ENCODE results near the gene HSF2BP.
"Not testable (repeated sequence)": the region's sequence is repeated elsewhere in the genome, so short reads cannot be mapped to it uniquely, and the experiment has no call there.

Gene HSF2BP

DNA sequence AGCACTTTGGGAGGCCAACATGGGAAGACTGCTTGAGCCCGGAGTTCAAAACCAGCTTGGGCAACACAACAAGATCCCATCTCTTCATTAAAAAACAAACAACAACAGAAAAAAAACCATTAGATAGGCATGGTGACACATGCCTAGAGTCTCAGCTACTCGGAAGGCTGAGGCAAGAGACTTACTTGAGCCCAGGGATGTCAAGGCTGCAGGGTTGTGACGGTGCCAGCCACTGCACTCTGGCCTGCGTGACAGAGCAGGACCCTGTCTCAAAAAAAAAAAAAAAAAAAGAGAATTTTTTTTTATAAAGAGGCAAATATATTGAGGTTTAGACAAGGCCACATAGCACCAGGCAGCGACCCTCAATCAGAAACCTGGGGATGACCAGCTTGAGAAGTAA is 62.7 kb downstream of the HSF2BP start:
- no peak for DNase-seq

- DNase-seq: not testable (repeated sequence)
Measured at GRCh38 chr21:43595769-43596168, 63.5 kb downstream of the HSF2BP start.

DNA sequence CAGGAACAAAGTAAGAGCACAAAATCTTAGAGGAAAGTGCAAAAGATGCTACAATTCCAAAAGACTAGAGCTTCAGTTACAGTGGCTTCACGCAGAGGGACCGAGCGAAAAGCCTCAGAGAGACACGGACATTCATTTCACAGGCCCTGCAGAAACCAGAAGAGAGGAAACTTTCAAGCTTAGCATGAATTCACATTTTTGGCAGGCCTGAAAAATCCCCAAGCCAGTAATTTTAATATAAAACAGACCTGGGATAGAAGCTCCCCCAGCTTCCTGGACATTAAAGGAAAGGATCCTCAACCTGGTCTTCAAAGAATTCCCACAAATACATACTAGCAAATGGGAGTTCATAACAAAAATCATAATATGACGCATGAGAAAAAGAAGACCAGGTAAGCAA is 66.2 kb downstream of the HSF2BP start:
- DNase-seq: no peak

GRCh38 chr21:43591571-43591970 is 67.7 kb downstream of the HSF2BP start:
- no peak for DNase-seq

DNA sequence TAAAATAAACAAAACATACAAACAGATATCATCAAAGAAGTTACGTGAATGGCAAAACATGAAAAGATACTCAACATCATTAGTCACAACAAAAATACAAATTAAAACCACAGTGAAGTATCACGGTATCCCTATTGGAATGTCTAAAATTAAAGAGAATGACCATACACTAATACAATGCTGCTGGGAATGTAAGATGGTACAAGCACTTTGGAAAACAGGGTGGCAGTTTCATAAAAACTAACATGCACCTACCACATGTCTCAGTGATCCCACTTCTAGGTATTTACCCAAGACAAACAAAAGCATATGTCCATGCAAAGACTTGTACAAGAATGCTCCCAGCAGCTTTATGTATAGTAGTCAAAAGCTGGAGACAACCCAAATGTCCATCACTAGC is 69.1 kb downstream of the HSF2BP start:
- no peak for DNase-seq

GRCh38 chr21:43588957-43589356 is 70.3 kb downstream of the HSF2BP start:
- no peak for DNase-seq

- no peak for DNase-seq
Measured at GRCh38 chr21:43585924-43586413, 73.3 kb downstream of the HSF2BP start.

- DNase-seq: no peak
Measured at GRCh38 chr21:43585514-43585913, 73.8 kb downstream of the HSF2BP start.

DNA sequence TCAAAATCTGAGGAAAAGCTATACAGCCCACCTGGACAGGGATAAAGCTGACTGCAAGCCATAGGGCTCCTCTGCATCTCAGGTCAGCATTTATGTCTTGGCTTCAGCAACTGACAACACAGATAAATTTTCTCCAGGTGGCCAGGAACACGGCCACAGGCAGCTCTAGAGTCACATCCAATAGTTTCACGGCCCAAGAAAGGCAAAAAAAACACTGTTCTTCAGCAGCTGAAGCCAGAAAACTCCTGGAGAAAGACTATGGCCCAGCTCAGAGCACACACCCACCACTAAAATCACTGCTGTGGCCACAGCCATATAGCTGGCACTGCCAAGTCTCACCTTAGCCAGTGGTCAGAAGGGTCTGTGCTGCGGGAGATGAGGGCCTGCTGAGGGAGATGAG is 77.8 kb downstream of the HSF2BP start:
- DNase-seq: no peak

DNA sequence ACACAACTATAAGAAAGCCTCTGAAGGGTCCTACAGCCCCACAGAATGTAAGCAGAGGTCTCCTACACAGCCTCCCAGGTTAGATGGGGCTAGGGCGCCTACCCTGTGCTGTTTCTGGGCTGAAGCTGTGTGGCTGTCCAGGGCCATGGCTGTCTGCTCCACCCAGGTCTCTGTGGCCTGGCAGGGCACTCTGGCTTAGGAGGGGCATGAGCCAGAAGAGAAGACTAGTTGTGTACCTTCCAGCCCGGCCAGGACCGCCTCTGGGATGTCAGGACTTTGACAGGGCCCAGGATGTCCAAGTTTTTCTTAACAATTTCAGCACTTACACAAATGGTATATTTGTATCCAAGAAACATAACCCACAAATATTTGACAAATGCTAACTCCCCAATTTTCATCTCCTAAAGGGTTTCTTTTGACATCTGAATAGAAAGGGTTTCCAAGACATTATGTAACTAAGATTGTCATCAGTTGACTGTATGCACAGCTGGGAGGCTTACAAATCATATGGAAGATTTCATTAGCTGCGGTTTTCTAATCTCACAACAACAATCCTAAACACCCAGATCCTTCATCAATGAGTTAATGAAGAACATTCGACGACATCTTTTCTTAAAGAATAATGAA is 80.5 kb downstream of the HSF2BP start:
- DNase-seq: no peak

DNA sequence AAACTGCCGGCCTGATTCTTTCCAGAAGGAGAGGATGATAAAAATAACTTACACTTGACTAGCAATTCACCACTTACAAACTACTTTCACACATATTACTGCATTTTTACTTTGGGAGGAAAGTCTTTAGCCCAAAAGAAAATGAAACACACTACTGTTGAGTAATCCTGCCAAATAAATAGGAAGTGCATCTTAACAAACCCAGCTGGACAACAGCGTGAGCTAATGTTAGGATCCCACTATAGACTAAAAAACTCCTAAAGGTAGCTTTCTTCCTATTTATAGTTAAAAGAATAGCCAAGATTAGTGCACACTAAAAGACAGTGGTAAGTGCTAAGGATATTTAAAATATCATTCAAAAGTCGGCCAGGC is 83.8 kb downstream of the HSF2BP start:
- DNase-seq: no peak

DNA sequence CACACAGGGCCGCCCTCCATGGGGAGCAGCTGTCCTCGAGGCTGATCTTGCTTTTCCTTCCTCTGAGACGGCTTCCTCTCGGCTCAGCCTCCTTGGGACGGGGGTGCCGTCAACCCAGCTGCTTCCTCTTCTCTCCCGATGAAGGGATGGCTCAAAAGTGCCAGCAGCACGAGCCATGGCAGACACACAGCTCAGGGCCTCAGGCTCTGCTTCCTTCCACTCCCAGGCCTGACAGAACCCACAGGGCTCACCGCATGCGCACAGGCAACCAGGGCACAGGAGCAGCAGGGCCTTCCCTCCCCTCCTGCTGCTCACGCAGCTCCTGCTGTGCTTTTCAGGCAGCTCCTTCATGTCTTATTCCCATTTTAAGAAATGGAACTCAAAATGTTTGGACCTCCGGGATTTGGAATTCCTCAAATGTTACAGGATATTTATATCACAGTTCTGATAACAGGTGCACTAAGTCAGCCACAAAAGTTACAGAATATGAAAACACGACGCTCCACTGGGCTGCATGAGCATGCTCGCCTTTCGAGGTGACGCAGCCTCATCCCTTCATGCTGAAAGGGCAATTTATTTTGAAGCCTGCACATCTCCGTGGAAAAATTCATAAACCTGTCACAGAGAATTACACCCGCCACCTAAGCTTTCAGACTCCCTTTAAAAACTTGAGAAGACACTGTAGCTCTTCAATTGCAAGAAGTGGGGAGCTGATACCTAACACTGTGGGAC is 84.4 kb downstream of the HSF2BP start:
- DNase-seq: no peak

- DNase-seq: no peak
Measured at GRCh38 chr21:43573921-43574320, 85.4 kb downstream of the HSF2BP start.

GRCh38 chr21:43572446-43572845 is 86.8 kb downstream of the HSF2BP start:
- no peak for DNase-seq

DNA sequence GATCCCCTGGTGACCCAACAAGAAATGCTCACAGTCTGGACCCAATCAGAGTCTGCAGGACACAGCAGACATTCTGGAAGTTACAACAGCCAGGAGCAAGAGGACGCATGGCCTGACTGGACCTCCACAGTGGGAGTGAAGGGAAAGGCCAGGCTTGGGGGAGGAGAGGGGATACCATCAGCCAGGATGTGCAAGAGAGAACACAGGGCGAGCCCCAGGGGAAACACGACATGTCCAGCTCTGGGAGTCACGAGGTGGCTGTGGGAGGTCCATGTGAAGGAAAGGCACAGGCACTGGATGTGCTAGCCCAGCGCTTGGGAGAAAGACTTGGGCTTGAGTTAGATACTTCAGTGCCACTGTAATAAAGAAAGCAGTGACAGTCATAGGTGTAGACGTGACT is 87.3 kb downstream of the HSF2BP start:
- DNase-seq: no peak

- not testable (repeated sequence) for DNase-seq
Measured at GRCh38 chr21:43570195-43570594, 89.1 kb downstream of the HSF2BP start.

GRCh38 chr21:43562451-43562850 is 96.8 kb downstream of the HSF2BP start:
- not testable (repeated sequence) for DNase-seq

DNA sequence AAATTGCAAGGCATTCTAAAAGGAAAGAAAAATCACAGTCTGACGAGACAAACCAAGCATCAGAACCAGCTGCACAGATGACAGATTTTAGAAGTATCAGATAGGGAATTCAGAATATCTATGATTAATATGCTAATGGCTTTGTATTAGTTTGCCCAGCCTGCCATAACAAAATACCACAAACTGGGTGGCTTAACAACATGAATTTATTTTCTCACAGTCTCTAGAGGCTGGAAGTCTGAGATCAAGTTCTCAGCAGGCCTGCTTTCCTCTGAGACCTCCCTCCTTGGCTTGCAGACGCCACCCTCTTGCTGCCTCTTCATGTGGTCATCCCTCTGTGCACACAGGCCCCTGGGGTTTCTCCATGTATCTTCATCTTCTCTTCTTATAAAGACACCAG is 118.7 kb downstream of the HSF2BP start:
- not testable (repeated sequence) for DNase-seq

DNA sequence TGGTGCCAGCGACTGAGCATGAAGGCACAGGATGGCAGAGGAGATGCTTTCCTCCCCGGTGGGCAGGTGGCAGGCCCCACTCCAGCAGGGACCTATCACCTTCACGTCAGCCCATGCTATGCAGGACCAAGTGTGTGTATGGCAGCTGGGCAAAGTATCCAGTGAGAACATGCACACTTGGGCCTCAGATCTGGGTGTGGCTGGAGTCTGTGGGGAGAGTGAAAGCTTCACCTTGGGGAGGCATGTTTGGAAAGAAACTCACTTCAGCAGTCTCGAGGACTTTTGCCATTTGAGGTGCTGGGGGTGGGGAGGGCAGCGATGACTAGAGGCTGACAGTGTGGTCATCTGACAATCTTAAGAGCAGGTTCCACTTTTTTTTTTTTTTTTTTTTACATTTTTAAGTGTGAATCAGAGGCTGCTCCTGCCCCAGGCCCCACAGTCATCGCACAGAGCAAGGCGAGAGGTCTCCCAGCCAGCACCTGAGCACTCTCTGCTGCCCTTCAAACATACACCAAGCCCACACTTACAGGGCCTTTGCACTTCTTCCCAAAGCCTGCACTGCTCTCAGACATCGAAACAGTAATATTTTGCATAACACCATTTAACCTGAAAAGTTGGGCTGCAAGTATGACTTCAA is 136.7 kb downstream of the HSF2BP start:
- not testable (repeated sequence) for DNase-seq

DNA sequence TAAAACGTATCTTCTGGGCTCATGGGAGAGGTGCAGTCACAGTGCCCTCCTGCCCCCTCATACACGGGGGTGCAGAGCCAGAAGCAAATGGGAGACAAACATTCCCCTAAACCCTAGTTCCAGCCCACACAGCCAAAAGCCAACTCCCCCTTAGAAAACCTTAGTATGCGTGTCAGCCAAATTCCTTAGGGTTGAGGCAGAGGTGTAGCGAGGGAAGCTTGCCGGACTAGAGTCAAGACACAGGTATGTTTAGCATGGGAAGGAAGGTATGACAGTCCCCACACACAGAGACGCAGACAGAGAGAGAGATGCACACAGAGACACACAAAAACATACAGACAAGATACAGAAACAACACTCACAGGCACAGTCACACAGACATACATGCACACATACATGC is 141.6 kb downstream of the HSF2BP start:
- not testable (repeated sequence) for DNase-seq

DNA sequence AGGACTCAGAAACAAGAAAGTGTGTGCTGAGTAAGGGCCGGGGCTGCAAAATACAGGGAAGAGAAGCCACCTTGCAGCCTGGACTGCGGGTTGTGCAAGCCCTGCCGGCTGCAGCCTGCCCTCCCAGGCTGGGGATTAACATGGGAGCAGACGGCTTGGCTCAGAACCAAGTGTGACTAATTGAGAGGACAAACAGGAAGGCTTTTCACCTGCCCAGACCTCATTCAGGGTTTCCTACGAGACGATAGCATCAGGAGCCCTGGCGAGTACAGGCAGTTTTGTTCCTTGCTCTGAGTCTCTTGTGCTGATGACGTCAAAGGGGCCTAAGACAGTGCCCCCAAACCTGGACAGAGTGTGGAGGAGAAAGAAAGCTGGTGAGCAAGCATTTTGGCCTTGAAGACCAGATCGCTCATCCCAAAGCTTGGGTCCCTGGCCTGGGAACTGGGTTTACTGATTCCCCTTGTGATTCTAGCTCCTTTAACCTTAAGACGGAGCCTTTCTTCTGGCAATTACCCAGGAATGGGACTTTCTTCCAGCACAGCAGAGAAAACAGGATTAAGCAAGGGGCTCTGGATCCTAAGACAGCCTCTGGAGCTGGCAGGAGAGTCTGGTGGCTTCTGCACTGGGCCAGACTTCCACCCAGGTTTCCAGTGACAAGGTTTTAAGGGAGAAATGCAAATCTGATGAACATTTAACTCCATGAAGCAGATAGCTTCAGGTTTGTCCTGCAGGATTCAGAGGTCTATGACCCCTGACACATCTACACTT is 142.2 kb downstream of the HSF2BP start:
- DNase-seq: not testable (repeated sequence)

- DNase-seq: not testable (repeated sequence)
Measured at GRCh38 chr21:43516295-43516847, 142.9 kb downstream of the HSF2BP start.

DNA sequence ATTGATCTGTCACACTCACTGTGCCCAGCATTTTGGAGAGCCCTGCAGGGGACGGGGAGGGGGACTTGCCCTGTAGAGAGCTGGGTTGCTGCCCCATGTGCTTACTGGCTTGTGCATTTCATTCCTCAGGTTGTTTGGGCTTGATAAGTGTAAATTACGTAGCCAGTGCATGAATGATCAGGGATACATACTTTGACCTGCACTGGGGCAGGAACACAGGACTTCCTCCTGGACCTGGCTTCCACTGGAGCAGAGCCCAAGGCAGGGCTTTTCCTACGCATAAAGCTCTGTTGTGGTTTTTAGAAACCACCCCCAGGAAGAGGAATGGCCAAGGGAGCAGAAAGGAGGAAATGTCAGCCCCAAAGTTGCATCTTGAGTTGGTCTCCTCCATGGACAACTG is 144.5 kb downstream of the HSF2BP start:
- DNase-seq: not testable (repeated sequence)

All from stimulated activated CD4-positive, alpha-beta T cell treated with anti-CD3 and anti-CD28 coated beads, Interleukin-4, amount 100 ng/mL, for 4 hours (primary cell).